SJSA1 (cell line): ENCODE data around the gene SPDEF. TPM values are rescaled to one million over a fixed set of nuclear protein-coding genes. Genes with fewer than 3 reads are reported as not detected.

ENCODE experiments used
- DNase-seq, 2 experiments: peaks; one replicate each; pipeline ENCODE4 v3.0.0-alpha.2; 2015 to 2020; ENCODE audit warnings: low spot score in 2 of 2, low read depth in 1 of 2
- H3K27ac ChIP-seq: fragments of 250-450 bp; sonication (Bioruptor Pico); 2 replicates; pipeline ENCODE4 v1.5.1; 2020; ENCODE audit warnings: mild to moderate bottlenecking, moderate library complexity
- H3K27me3 ChIP-seq: fragments of 250-450 bp; sonication (Bioruptor Pico); replicated peaks from 2 replicates; pipeline ENCODE4 v1.5.1; 2020; ENCODE audit warnings: mild to moderate bottlenecking, moderate library complexity
- H3K36me3 ChIP-seq: fragments of 250-450 bp; sonication (Bioruptor Pico); 2 replicates; pipeline ENCODE4 v1.5.1; 2020; ENCODE audit warnings: mild to moderate bottlenecking
- H3K4me1 ChIP-seq: fragments of 250-450 bp; sonication (Bioruptor Pico); replicated peaks from 2 replicates; pipeline ENCODE4 v1.6.1; 2021; ENCODE audit warnings: mild to moderate bottlenecking
- H3K4me3 ChIP-seq: fragments of 250-450 bp; sonication (Bioruptor Pico); 2 replicates; pipeline ENCODE4 v1.5.1; 2020; ENCODE audit warnings: mild to moderate bottlenecking
- H3K9me3 ChIP-seq: fragments of 250-450 bp; sonication (Bioruptor Pico); replicated peaks from 2 replicates; pipeline ENCODE4 v1.5.1; 2020; ENCODE audit warnings: mild to moderate bottlenecking
- total RNA-seq: library from RNA; depleted of rRNA; stranded (reverse); fragments of >200 nt; shearing (Covaris generic); gene quantifications from 2 replicates; pipeline ENCODE4 v1.2.3, GENCODE V29; 2014

The SPDEF gene
- total RNA-seq, 1 experiment from 2014 or later = not detected

DNA sequence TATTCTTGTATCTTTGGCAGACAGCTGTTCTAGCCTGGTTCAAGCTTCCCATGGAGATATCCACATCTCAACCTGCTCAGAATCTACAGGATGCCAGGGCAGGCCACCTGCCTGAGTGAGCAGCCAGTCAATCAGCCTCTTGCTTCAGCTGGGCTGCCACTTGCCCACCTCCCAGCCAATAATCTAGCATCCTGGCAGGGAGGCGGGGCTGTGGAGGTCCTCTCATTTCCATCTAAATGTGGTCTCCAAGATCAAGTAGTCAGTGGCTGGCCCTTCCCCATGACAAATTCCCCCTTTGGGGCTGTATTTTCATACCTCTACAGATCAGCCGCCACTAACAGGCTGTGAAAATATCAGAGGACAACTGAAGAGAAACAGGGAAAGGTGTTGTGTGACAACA lies 33.0 kb upstream of the SPDEF start:
- Histone ChIP-seq H3K27ac (no peak overlapping the region), H3K9me3 (no peaks in the 10 kb centered on the region), H3K4me3 (no peak overlapping the region), H3K36me3 (peaks cover 27% of the 10 kb centered on the region), H3K4me1 (0 out of 2 replicates have a peak, but pooled peaks cover 4% of the 10 kb centered on the region), H3K27me3 (no peaks in the 10 kb centered on the region)
- DNase-seq = no peak

- H3K4me1 ChIP-seq = 0 out of 2 replicates have a peak, but pooled peaks cover 4% of the 10 kb centered on the region
- peaks cover 31% of the 10 kb centered on the region for H3K36me3 ChIP-seq
- H3K9me3 ChIP-seq = no peaks in the 10 kb centered on the region
- H3K4me3 ChIP-seq = no peak overlapping the region
- no peak overlapping the region for H3K27ac ChIP-seq
- DNase-seq = no peak
- no peaks in the 10 kb centered on the region for H3K27me3 ChIP-seq
Measured at GRCh38 chr6:34587851-34588250, 31.7 kb upstream of the SPDEF start.

- Histone ChIP-seq H3K27ac (no peak overlapping the region), H3K27me3 (no peaks in the 10 kb centered on the region), H3K4me1 (0 out of 2 replicates have a peak, but pooled peaks cover 4% of the 10 kb centered on the region), H3K36me3 (peaks cover 31% of the 10 kb centered on the region), H3K4me3 (no peak overlapping the region), H3K9me3 (no peaks in the 10 kb centered on the region)
- DNase-seq = no peak
Measured at GRCh38 chr6:34587325-34587724, 31.2 kb upstream of the SPDEF start.

- Histone ChIP-seq H3K27me3 (no peaks in the 10 kb centered on the region), H3K4me1 (0 out of 2 replicates have a peak, but pooled peaks cover 4% of the 10 kb centered on the region), H3K4me3 (no peak overlapping the region), H3K27ac (no peak overlapping the region), H3K36me3 (peaks cover 31% of the 10 kb centered on the region), H3K9me3 (no peaks in the 10 kb centered on the region)
- no peak for DNase-seq
Measured at GRCh38 chr6:34586327-34587040, 30.4 kb upstream of the SPDEF start.

- Histone ChIP-seq H3K9me3 (no peaks in the 10 kb centered on the region), H3K36me3 (peaks cover 31% of the 10 kb centered on the region), H3K27ac (no peak overlapping the region), H3K27me3 (no peaks in the 10 kb centered on the region), H3K4me1 (0 out of 2 replicates have a peak, but pooled peaks cover 4% of the 10 kb centered on the region), H3K4me3 (no peak overlapping the region)
- DNase-seq = no peak
Measured at GRCh38 chr6:34585512-34586061, 29.5 kb upstream of the SPDEF start.

DNA sequence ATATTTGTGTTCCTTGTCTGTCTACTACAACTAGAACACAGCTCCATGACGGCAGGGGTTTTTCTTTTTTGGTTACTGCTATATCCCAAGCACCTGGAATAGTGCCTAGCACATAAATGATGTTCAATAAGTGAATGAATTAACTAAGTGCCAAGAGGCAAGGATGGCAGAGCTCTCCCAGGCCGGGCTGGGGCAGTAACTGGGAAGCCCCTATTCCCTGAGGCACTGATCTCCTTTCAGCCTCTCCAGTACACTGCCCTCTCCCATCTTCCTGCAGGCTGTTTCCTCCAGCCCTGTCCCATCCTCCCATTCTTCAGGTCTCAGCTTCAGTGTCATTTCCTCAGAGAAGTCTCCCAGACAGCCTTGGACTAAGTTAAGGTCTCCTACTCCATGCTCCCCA lies 29.0 kb upstream of the SPDEF start:
- H3K4me1 ChIP-seq = 0 out of 2 replicates have a peak, but pooled peaks cover 4% of the 10 kb centered on the region
- H3K9me3 ChIP-seq = no peaks in the 10 kb centered on the region
- no peak overlapping the region for H3K27ac ChIP-seq
- H3K27me3 ChIP-seq = no peaks in the 10 kb centered on the region
- no peak overlapping the region for H3K4me3 ChIP-seq
- DNase-seq = no peak
- peaks cover 30% of the 10 kb centered on the region for H3K36me3 ChIP-seq

GRCh38 chr6:34584694-34585093 lies 28.6 kb upstream of the SPDEF start:
- no peak overlapping the region for H3K27ac ChIP-seq
- peaks cover 25% of the 10 kb centered on the region for H3K36me3 ChIP-seq
- H3K9me3 ChIP-seq = no peaks in the 10 kb centered on the region
- H3K4me1 ChIP-seq = 0 out of 2 replicates have a peak, but pooled peaks cover 4% of the 10 kb centered on the region
- no peaks in the 10 kb centered on the region for H3K27me3 ChIP-seq
- H3K4me3 ChIP-seq = no peak overlapping the region
- no peak for DNase-seq

DNA sequence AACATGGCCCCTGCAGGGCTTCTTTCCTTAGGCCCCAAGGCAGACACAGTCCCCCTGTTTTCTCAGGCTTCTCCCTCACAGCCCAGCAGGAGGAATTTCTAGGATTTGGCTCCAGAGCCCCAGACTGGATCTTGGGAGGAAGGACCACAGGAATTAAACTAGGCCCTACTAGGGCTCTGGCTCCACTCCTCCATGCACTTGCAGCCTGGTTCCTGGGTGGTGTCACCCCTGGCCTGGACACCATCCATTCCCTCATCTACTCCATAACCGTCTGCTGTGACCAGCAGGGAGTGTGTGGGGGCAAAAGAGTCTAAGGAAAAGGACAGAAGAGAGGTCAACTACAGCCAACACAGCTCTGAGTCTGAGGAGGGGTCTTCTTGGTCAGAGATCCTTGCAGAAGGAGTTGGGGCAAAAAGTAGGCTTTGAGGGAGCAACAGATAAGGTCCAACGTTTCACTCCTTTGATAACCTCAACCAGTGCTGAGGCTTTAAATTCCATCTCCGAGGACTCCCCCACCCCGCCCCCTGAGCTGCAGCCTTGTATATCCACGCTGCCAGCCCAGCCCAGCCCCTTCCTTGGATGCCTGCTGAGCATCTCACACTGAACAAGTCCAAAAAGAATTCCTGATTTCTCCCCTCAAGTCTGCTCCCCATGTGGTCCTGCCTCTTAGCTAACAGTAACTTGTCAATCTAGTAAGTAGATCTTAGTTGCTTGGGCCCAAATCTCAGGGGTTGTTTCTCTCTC lies 27.9 kb upstream of the SPDEF start:
- H3K4me1 ChIP-seq = 0 out of 2 replicates have a peak, but pooled peaks cover 4% of the 10 kb centered on the region
- H3K9me3 ChIP-seq = no peaks in the 10 kb centered on the region
- no peaks in the 10 kb centered on the region for H3K27me3 ChIP-seq
- no peak overlapping the region for H3K27ac ChIP-seq
- no peak overlapping the region for H3K4me3 ChIP-seq
- peaks cover 21% of the 10 kb centered on the region; the same call in 1 of the 2 replicates for H3K36me3 ChIP-seq
- no peak for DNase-seq

- Histone ChIP-seq H3K27me3 (no peaks in the 10 kb centered on the region), H3K4me1 (0 out of 2 replicates have a peak, but pooled peaks cover 4% of the 10 kb centered on the region), H3K36me3 (peaks cover 21% of the 10 kb centered on the region; the same call in 1 of the 2 replicates), H3K27ac (no peak overlapping the region), H3K4me3 (no peak overlapping the region), H3K9me3 (no peaks in the 10 kb centered on the region)
- DNase-seq = no peak
Measured at GRCh38 chr6:34583461-34583860, 27.3 kb upstream of the SPDEF start.

- peaks cover 15% of the 10 kb centered on the region; the same call in 1 of the 2 replicates for H3K36me3 ChIP-seq
- H3K27ac ChIP-seq = no peak overlapping the region
- H3K4me1 ChIP-seq = 0 out of 2 replicates have a peak, but pooled peaks cover 4% of the 10 kb centered on the region
- H3K27me3 ChIP-seq = no peaks in the 10 kb centered on the region
- DNase-seq = no peak
- no peaks in the 10 kb centered on the region for H3K9me3 ChIP-seq
- H3K4me3 ChIP-seq = no peak overlapping the region
Measured at GRCh38 chr6:34581561-34581920, 25.4 kb upstream of the SPDEF start.

GRCh38 chr6:34580707-34581560 lies 24.8 kb upstream of the SPDEF start:
- no peaks in the 10 kb centered on the region for H3K27me3 ChIP-seq
- no peaks in the 10 kb centered on the region for H3K9me3 ChIP-seq
- no peak overlapping the region for H3K4me3 ChIP-seq
- H3K27ac ChIP-seq = no peak overlapping the region
- no peak for DNase-seq
- H3K4me1 ChIP-seq = 0 out of 2 replicates have a peak, but pooled peaks cover 4% of the 10 kb centered on the region
- peaks cover 10% of the 10 kb centered on the region; the same call in 1 of the 2 replicates for H3K36me3 ChIP-seq

DNA sequence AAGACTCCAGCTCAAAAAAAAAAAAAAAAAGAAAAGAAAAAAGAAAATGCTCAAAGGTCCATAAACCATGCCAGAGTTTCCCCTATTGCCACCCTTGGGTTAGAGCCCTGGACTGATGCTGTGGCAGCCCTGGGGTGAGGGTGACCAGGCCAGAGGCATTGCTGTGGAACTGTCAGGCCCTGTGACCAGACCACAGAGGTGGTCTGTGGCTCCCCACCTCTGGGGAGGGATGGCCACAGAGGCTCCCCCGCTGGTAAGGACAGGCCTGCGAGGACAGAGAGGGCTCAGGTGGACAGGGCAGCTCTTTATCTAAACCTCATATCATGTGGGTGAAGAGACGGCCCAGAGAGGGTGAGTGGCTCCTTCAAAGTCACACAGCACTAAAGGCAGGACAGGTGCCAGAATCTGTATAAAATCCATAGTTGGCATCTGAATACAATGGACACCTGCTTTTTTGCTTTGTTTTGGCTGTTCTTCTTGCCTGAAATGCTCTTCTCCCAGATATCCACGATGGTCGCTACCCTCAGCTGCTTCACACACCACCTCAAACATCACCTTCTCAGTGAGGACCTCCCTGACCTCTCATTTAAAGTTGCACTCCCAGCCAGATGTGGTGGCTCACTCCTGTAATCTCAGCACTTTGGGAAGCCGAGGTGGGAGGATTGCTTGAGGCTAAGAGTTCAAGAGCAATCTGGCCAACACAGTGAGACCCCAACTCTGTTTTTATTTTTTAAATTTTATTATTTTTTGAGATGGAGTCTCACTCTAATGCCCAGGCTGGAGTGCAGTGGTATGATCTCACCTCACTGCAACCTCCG lies 22.5 kb upstream of the SPDEF start:
- H3K27me3 ChIP-seq = no peaks in the 10 kb centered on the region
- H3K4me3 ChIP-seq = no peak overlapping the region
- DNase-seq = no peak
- H3K9me3 ChIP-seq = no peaks in the 10 kb centered on the region
- peaks cover 2% of the 10 kb centered on the region; the same call in 1 of the 2 replicates for H3K36me3 ChIP-seq
- no peaks in the 10 kb centered on the region for H3K4me1 ChIP-seq
- H3K27ac ChIP-seq = no peak overlapping the region
